Measurements from ENCODE around the gene DCTN2. TPM values are rescaled to one million over a fixed set of nuclear protein-coding genes. Genes with fewer than 3 reads are reported as not detected.
"Not testable (repeated sequence)": the region's sequence is repeated elsewhere in the genome, so short reads cannot be mapped to it uniquely, and the experiment has no call there.

The DCTN2 gene
- total RNA-seq, 2 donors from 2014 or later, result 94.9 to 99.0 TPM

DNA sequence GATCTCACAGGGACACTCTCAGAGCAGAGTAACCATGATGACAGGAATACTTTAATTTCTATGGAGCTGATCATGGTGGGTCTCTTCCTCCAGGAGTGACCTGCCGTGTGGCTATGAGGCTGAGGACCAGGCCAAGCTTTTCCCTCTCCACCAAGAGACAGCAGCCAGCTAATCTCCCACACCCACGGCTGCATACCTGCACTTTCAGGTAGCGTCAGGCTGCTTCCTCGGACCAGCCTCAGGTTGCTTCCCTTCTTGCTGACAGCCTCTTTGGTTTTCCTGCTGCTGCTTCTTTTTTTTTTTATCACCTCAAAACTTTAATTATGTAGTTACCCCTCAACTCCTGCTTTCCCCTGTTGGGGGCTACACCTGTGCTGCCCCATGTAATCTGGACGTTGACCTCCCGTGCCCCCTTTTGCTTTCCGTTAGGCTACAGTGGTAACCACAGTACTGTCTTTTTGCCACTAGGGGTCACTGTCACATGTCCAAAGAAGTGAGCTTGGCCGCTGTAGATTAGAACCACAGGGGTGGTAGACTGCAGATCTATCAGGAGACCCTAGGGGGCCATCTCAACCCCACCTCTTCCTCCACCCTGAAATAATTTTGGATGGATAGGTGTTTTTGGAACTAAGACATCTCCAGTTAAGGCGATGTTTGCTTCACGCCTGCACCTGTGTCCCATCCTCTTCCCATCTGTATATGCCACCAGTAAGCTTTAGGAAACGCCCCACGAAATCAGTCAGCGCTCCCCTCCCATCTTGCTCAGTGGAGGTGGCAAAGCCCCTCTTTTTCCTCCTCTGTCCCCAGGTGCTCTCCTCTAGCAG is 36.2 kb upstream of the DCTN2 start:
- peak; percentile 76 to 79 for DNase-seq
- peak; percentile 99 to 100 for ATAC-seq (replicated peaks in 1 of 2)
- no peaks in the 10 kb centered on the region for H3K27me3 Mint-ChIP-seq (ENCODE audit: low read depth)
- H3K36me3 Mint-ChIP-seq (ENCODE audit: insufficient read depth in 2 of 2), result no peaks in the 10 kb centered on the region
- H3K27ac Mint-ChIP-seq, result no peak overlapping the region
- H3K4me1 Mint-ChIP-seq (ENCODE audit: low read depth), result peaks cover 6% of the 10 kb centered on the region
- H3K4me3 Mint-ChIP-seq, result peak overlapping the region in 1 of 2 donors; percentile 11
- no peaks in the 10 kb centered on the region for H3K9me3 Mint-ChIP-seq

DNA sequence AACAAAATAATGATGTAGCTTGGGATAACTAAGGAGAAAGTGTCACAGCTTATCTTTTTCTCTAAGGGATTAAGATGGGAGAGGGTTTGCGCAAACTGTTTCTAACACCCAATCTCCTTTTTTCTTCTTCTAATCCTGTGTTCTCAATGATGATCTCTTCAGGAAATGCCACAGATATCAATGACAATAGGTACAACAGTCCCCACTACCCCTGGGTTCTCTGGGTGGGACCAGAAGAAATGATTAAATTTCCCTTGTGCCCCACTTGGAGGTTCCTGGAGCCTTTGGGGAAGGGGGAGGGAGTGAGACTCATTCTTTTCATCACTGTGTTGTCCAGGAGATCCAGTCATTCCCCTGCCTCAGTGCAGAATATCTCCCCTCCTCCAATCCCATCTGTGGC is 35.4 kb upstream of the DCTN2 start:
- ATAC-seq (replicated peaks in 1 of 2) (no peak), DNase-seq (no peak)
- peaks cover 6% of the 10 kb centered on the region for H3K4me1 Mint-ChIP-seq (ENCODE audit: low read depth)
- H3K27ac Mint-ChIP-seq, result no peak overlapping the region
- no peaks in the 10 kb centered on the region for H3K27me3 Mint-ChIP-seq (ENCODE audit: low read depth)
- H3K9me3 Mint-ChIP-seq, result no peaks in the 10 kb centered on the region
- H3K4me3 Mint-ChIP-seq, result no peak overlapping the region
- no peaks in the 10 kb centered on the region for H3K36me3 Mint-ChIP-seq (ENCODE audit: insufficient read depth in 2 of 2)

GRCh38 chr12:57581802-57582201 is 34.8 kb upstream of the DCTN2 start:
- ATAC-seq (replicated peaks in 1 of 2), result no peak
- DNase-seq, result no peak
- Mint-ChIP-seq H3K36me3 (ENCODE audit: insufficient read depth in 2 of 2) (no peaks in the 10 kb centered on the region), H3K4me3 (no peak overlapping the region), H3K9me3 (no peaks in the 10 kb centered on the region), H3K27me3 (ENCODE audit: low read depth) (no peaks in the 10 kb centered on the region), H3K4me1 (ENCODE audit: low read depth) (peaks cover 6% of the 10 kb centered on the region), H3K27ac (no peak overlapping the region)

DNA sequence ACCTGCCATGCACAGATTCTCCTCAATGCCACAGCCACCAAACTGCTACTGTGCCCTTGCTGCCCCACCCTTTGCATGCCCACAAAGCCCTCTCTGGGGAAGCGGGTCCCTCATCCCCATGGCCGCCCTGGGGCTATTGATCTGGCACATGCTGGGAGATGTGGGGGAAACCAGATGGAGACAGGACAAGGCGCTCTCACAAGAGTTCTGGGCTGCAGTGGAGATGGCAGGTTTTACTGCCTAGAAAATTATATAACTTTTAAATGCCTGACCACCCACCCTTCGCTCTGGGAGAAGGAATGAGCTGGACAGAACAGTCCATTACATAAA is 33.4 kb upstream of the DCTN2 start:
- H3K4me1 Mint-ChIP-seq (ENCODE audit: low read depth), result peaks cover 6% of the 10 kb centered on the region
- no peak for ATAC-seq (replicated peaks in 1 of 2)
- no peak overlapping the region for H3K27ac Mint-ChIP-seq
- no peaks in the 10 kb centered on the region for H3K27me3 Mint-ChIP-seq (ENCODE audit: low read depth)
- H3K4me3 Mint-ChIP-seq, result no peak overlapping the region
- no peak for DNase-seq
- no peaks in the 10 kb centered on the region for H3K9me3 Mint-ChIP-seq
- H3K36me3 Mint-ChIP-seq (ENCODE audit: insufficient read depth in 2 of 2), result no peaks in the 10 kb centered on the region

- Mint-ChIP-seq H3K9me3 (no peaks in the 10 kb centered on the region), H3K4me3 (no peak overlapping the region), H3K4me1 (ENCODE audit: low read depth) (peaks cover 6% of the 10 kb centered on the region)
Measured at GRCh38 chr12:57579677-57580465, 32.9 kb upstream of the DCTN2 start.

GRCh38 chr12:57579011-57579410 is 32.0 kb upstream of the DCTN2 start:
- Mint-ChIP-seq H3K27ac (no peak overlapping the region), H3K27me3 (ENCODE audit: low read depth) (no peaks in the 10 kb centered on the region), H3K4me3 (no peak overlapping the region), H3K36me3 (ENCODE audit: insufficient read depth in 2 of 2) (no peaks in the 10 kb centered on the region), H3K4me1 (ENCODE audit: low read depth) (peaks cover 6% of the 10 kb centered on the region), H3K9me3 (no peaks in the 10 kb centered on the region)
- ATAC-seq (replicated peaks in 1 of 2) (no peak), DNase-seq (no peak)

More at GRCh38 chr12:57579677-57580465, 32.9 kb upstream of the DCTN2 start:
- ATAC-seq (replicated peaks in 1 of 2), result no peak
- Mint-ChIP-seq H3K36me3 (ENCODE audit: insufficient read depth in 2 of 2) (no peaks in the 10 kb centered on the region), H3K27ac (no peak overlapping the region), H3K27me3 (ENCODE audit: low read depth) (no peaks in the 10 kb centered on the region)
- DNase-seq, result no peak

- Mint-ChIP-seq H3K4me1 (ENCODE audit: low read depth) (peaks cover 3% of the 10 kb centered on the region), H3K4me3 (no peak overlapping the region), H3K9me3 (no peaks in the 10 kb centered on the region), H3K36me3 (ENCODE audit: insufficient read depth in 2 of 2) (no peaks in the 10 kb centered on the region), H3K27me3 (ENCODE audit: low read depth) (no peaks in the 10 kb centered on the region), H3K27ac (no peak overlapping the region)
- ATAC-seq (replicated peaks in 1 of 2) (no peak), DNase-seq (no peak)
Measured at GRCh38 chr12:57577981-57578758, 31.2 kb upstream of the DCTN2 start.

DNA sequence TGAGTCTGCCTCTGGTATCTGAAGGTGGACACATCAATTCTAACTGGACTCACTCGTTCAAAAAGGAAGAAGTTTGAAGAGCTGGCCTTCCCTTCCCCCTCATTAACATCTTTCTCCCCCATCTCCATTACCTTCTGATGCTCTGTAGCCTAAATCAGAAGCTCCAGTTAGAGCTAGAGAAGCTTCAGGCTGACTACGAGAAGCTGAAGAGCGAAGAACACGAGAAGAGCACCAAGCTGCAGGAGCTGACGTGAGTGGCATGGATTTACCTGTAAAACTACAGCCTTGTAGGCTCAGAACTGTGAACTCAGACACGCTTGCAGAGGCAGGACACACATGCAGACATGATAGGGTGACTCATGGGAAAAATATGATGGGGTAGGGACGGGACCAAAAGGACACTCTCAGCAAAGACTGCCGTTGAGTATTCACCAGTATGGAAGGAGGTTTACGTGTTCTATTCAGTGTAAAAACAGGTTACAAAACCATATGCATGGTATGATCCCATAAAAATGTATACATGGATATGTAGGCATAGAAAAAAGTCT is 29.7 kb upstream of the DCTN2 start:
- Mint-ChIP-seq H3K27me3 (ENCODE audit: low read depth) (no peaks in the 10 kb centered on the region), H3K9me3 (no peaks in the 10 kb centered on the region), H3K27ac (no peak overlapping the region), H3K4me3 (no peak overlapping the region), H3K4me1 (ENCODE audit: low read depth) (no peaks in the 10 kb centered on the region), H3K36me3 (ENCODE audit: insufficient read depth in 2 of 2) (no peaks in the 10 kb centered on the region)
- ATAC-seq (replicated peaks in 1 of 2) (no peak), DNase-seq (no peak)

GRCh38 chr12:57575771-57576612 is 29.0 kb upstream of the DCTN2 start:
- H3K36me3 Mint-ChIP-seq (ENCODE audit: insufficient read depth in 2 of 2), result no peaks in the 10 kb centered on the region
- no peak for ATAC-seq (replicated peaks in 1 of 2)
- no peaks in the 10 kb centered on the region for H3K27me3 Mint-ChIP-seq (ENCODE audit: low read depth)

DNA sequence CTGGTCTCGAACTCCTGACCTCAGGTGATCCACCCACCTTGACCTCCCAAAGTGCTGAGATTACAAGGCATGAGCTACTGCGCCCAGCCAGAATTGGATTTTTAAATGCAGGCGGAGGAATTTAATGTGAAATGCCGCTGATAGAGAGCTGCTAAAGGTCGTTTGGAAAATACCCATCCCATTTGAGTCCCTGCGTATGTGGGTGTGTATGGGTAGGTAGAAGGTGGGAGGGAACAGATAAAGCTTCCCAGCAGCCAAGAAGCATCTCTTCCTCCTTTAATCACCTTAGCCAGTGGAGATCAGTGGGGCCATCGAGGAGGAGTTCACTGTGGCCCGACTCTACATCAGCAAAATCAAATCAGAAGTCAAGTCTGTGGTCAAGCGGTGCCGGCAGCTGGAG is 27.8 kb upstream of the DCTN2 start:
- no peak for DNase-seq
- Mint-ChIP-seq H3K4me1 (ENCODE audit: low read depth) (no peaks in the 10 kb centered on the region), H3K9me3 (no peaks in the 10 kb centered on the region), H3K36me3 (ENCODE audit: insufficient read depth in 2 of 2) (no peaks in the 10 kb centered on the region), H3K27me3 (ENCODE audit: low read depth) (no peaks in the 10 kb centered on the region), H3K27ac (no peak overlapping the region), H3K4me3 (no peak overlapping the region)
- ATAC-seq (replicated peaks in 1 of 2), result no peak

More at GRCh38 chr12:57575771-57576612, 29.0 kb upstream of the DCTN2 start:
- Mint-ChIP-seq H3K9me3 (no peaks in the 10 kb centered on the region), H3K27ac (no peak overlapping the region), H3K4me3 (no peak overlapping the region), H3K4me1 (ENCODE audit: low read depth) (no peaks in the 10 kb centered on the region)
- no peak for DNase-seq

DNA sequence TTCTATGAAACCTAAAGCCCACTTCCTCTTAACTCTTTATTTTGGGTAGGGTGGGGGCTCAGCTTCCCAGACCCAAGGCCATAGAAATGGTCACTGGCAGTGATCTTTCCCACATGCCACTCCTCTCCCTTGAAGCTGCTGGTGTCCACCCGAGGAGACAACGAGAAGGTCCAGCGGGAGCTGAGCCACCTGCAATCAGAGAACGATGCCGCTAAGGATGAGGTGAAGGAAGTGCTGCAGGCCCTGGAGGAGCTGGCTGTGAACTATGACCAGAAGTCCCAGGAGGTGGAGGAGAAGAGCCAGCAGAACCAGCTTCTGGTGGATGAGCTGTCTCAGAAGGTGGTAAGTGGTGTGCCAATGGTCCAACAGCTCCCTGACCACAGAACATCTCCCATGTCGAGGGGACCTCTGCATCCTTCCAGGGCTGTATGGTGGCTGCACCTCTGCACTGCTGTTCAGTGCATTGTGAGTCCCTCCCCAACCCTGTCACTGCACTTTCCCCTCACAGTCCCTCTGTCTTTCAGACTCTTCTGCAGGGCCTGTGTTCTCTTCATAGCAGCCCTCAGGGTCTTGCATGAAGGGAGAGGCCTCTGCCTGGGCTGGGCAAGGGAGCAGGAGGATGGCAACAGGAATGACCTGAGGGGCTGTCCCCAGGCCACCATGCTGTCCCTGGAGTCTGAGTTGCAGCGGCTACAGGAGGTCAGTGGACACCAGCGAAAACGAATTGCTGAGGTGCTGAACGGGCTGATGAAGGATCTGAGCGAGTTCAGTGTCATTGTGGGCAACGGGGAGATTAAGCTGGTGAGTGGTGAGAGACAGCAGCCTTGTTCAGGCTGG is 25.2 kb upstream of the DCTN2 start:
- no peak for ATAC-seq (replicated peaks in 1 of 2)
- DNase-seq, result no peak
- Mint-ChIP-seq H3K36me3 (ENCODE audit: insufficient read depth in 2 of 2) (no peaks in the 10 kb centered on the region), H3K27me3 (ENCODE audit: low read depth) (no peaks in the 10 kb centered on the region), H3K9me3 (no peaks in the 10 kb centered on the region), H3K4me3 (no peak overlapping the region), H3K4me1 (ENCODE audit: low read depth) (no peaks in the 10 kb centered on the region), H3K27ac (no peak overlapping the region)

DNA sequence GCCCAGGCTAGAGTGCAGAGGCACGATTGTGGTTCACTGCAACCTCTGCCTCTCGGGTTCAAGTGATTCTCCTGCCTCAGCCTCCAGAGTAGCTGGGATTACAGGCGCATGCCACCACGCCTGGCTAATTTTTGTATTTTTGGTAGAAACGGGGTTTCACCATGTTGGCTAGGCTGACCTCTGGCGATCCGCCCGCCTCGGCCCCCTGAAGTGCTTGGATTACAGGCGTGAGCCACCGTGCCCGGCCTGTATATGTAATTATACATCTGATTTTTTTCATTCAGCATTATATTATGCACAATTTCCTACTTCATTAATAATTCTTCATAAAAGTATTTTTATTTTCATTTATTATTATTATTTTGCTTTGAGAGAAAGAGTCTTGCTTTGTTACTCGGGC is 23.4 kb upstream of the DCTN2 start:
- not testable (repeated sequence) for ATAC-seq (replicated peaks in 1 of 2); H3K27me3 Mint-ChIP-seq (ENCODE audit: low read depth); DNase-seq; H3K4me3 Mint-ChIP-seq; H3K4me1 Mint-ChIP-seq (ENCODE audit: low read depth); H3K9me3 Mint-ChIP-seq; H3K36me3 Mint-ChIP-seq (ENCODE audit: insufficient read depth in 2 of 2); H3K27ac Mint-ChIP-seq
